HK-2 (cell line): ENCODE results near the gene TMEM151A.

Experiments used
- DNase-seq: peaks from one replicate; pipeline ENCODE4 v3.0.0-alpha.2; 2018; ENCODE audit not compliant: unreplicated experiment

The TMEM151A gene

GRCh38 chr11:66322732-66323427 lies 31.2 kb downstream of the TMEM151A start:
- DNase-seq, result no peak

- no peak for DNase-seq
These were observed 32.0 kb downstream of the TMEM151A start for GRCh38 chr11:66323684-66324083.

- DNase-seq, result no peak
These were observed 33.0 kb downstream of the TMEM151A start for GRCh38 chr11:66324664-66325063.

GRCh38 chr11:66325263-66325671 lies 33.6 kb downstream of the TMEM151A start:
- DNase-seq, result no peak

- peak; percentile 27 for DNase-seq
These were observed 34.8 kb downstream of the TMEM151A start for GRCh38 chr11:66326261-66327111.

GRCh38 chr11:66327171-66328030 lies 35.7 kb downstream of the TMEM151A start:
- DNase-seq, result peak; percentile 42

GRCh38 chr11:66328031-66328301 lies 36.3 kb downstream of the TMEM151A start:
- DNase-seq, result no peak

- peak; percentile 80 for DNase-seq
These were observed 36.8 kb downstream of the TMEM151A start for GRCh38 chr11:66328302-66329144.

GRCh38 chr11:66329165-66329673 lies 37.5 kb downstream of the TMEM151A start:
- no peak for DNase-seq

GRCh38 chr11:66330931-66331330 lies 39.2 kb downstream of the TMEM151A start:
- no peak for DNase-seq

GRCh38 chr11:66331542-66332370 lies 40.1 kb downstream of the TMEM151A start:
- no peak for DNase-seq

- DNase-seq, result no peak
These were observed 40.9 kb downstream of the TMEM151A start for GRCh38 chr11:66332371-66333219.

GRCh38 chr11:66333220-66333877 lies 41.7 kb downstream of the TMEM151A start:
- no peak for DNase-seq

GRCh38 chr11:66333896-66334604 lies 42.4 kb downstream of the TMEM151A start:
- no peak for DNase-seq

- no peak for DNase-seq
These were observed 43.1 kb downstream of the TMEM151A start for GRCh38 chr11:66334605-66335442.

- DNase-seq, result peak; percentile 73
These were observed 44.0 kb downstream of the TMEM151A start for GRCh38 chr11:66335531-66336233.
